ENCODE results near the gene KRTAP26-1. TPM values are rescaled to one million over a fixed set of nuclear protein-coding genes. Genes with fewer than 3 reads are reported as not detected.

Gene KRTAP26-1
- total RNA-seq, 1 donor from 2014 or later = not detected

GRCh38 chr21:30282850-30283249, 37.3 kb downstream of the KRTAP26-1 start, which contains the start of gene KRTAP24-1:
KRTAP24-1 (minus strand) TSS chr21:30282950; CDS start chr21:30282932, 18 bp downstream.
- no peak for DNase-seq (ENCODE audit: low spot score)
- H3K27ac Mint-ChIP-seq (ENCODE audit: unreplicated experiment) = no peak within 1 kb of the TSS
- peaks cover 11% of the 10 kb centered on the region for H3K27me3 Mint-ChIP-seq (ENCODE audit: low read depth)
- no peaks in the 10 kb centered on the region for H3K36me3 Mint-ChIP-seq (ENCODE audit: low read depth)
- peaks cover 5% of the 10 kb centered on the region for H3K9me3 Mint-ChIP-seq (ENCODE audit: low read depth)
- no peaks in the 10 kb centered on the region for H3K4me1 Mint-ChIP-seq (ENCODE audit: low read depth)
- no peak within 1 kb of the TSS for H3K4me3 Mint-ChIP-seq (ENCODE audit: unreplicated experiment)
- no peak for TF ChIP-seq CTCF (IDR thresholded peaks at IDR 0.05)

GRCh38 chr21:30271611-30272010, 48.5 kb downstream of the KRTAP26-1 start:
- H3K27me3 Mint-ChIP-seq (ENCODE audit: low read depth) = no peaks in the 10 kb centered on the region
- no peak overlapping the region for H3K4me3 Mint-ChIP-seq (ENCODE audit: unreplicated experiment)
- H3K36me3 Mint-ChIP-seq (ENCODE audit: low read depth) = no peaks in the 10 kb centered on the region
- no peak for TF ChIP-seq CTCF (IDR thresholded peaks at IDR 0.05)
- DNase-seq (ENCODE audit: low spot score) = no peak
- no peak overlapping the region for H3K27ac Mint-ChIP-seq (ENCODE audit: unreplicated experiment)
- peaks cover 4% of the 10 kb centered on the region for H3K9me3 Mint-ChIP-seq (ENCODE audit: low read depth)
- no peaks in the 10 kb centered on the region for H3K4me1 Mint-ChIP-seq (ENCODE audit: low read depth)

- Mint-ChIP-seq H3K4me1 (ENCODE audit: low read depth) (no peaks in the 10 kb centered on the region), H3K4me3 (ENCODE audit: unreplicated experiment) (no peak overlapping the region), H3K27me3 (ENCODE audit: low read depth) (no peaks in the 10 kb centered on the region), H3K9me3 (ENCODE audit: low read depth) (peaks cover 9% of the 10 kb centered on the region), H3K27ac (ENCODE audit: unreplicated experiment) (no peak overlapping the region), H3K36me3 (ENCODE audit: low read depth) (no peaks in the 10 kb centered on the region)
- no peak for TF ChIP-seq CTCF (IDR thresholded peaks at IDR 0.05)
- no peak for DNase-seq (ENCODE audit: low spot score)
Observed at GRCh38 chr21:30271156-30271555, 49.0 kb downstream of the KRTAP26-1 start.

GRCh38 chr21:30269803-30270530, 50.1 kb downstream of the KRTAP26-1 start:
- no peaks in the 10 kb centered on the region for H3K4me1 Mint-ChIP-seq (ENCODE audit: low read depth)
- DNase-seq (ENCODE audit: low spot score) = no peak
- peaks cover 14% of the 10 kb centered on the region for H3K9me3 Mint-ChIP-seq (ENCODE audit: low read depth)
- TF ChIP-seq CTCF (IDR thresholded peaks at IDR 0.05) = no peak
- H3K27ac Mint-ChIP-seq (ENCODE audit: unreplicated experiment) = no peak overlapping the region
- no peaks in the 10 kb centered on the region for H3K36me3 Mint-ChIP-seq (ENCODE audit: low read depth)
- H3K27me3 Mint-ChIP-seq (ENCODE audit: low read depth) = no peaks in the 10 kb centered on the region
- no peak overlapping the region for H3K4me3 Mint-ChIP-seq (ENCODE audit: unreplicated experiment)

Other genes starting within 250 kb of the KRTAP26-1 start
- not detected in 3 replicates for gene CLDN17, start 153.5 kb downstream of the KRTAP26-1 start, total RNA-seq
- not detected in 3 replicates for gene CLDN8, start 104.2 kb downstream of the KRTAP26-1 start, total RNA-seq
- gene KRTAP24-1, start 37.4 kb downstream of the KRTAP26-1 start, total RNA-seq = not detected in 3 replicates
- gene KRTAP25-1, start 30.8 kb downstream of the KRTAP26-1 start, total RNA-seq = not detected in 3 replicates
- gene KRTAP27-1, start 17.4 kb upstream of the KRTAP26-1 start, total RNA-seq = not detected in 3 replicates
- gene KRTAP23-1, start 28.3 kb upstream of the KRTAP26-1 start, total RNA-seq = not detected in 3 replicates
- gene KRTAP13-2, start 52.0 kb upstream of the KRTAP26-1 start, total RNA-seq = not detected in 3 replicates
- not detected in 3 replicates for gene KRTAP13-1, start 75.7 kb upstream of the KRTAP26-1 start, total RNA-seq
- gene KRTAP13-3, start 105.6 kb upstream of the KRTAP26-1 start, total RNA-seq = not detected in 3 replicates
- not detected in 3 replicates for gene KRTAP13-4, start 109.9 kb upstream of the KRTAP26-1 start, total RNA-seq
- gene KRTAP15-1, start 120.0 kb upstream of the KRTAP26-1 start, total RNA-seq = not detected in 3 replicates
- gene KRTAP19-1, start 160.1 kb upstream of the KRTAP26-1 start, total RNA-seq = not detected in 3 replicates
- gene KRTAP19-2, start 167.1 kb upstream of the KRTAP26-1 start, total RNA-seq = not detected in 3 replicates
- not detected in 3 replicates for gene KRTAP19-3, start 171.7 kb upstream of the KRTAP26-1 start, total RNA-seq
- not detected in 3 replicates for gene KRTAP19-4, start 176.8 kb upstream of the KRTAP26-1 start, total RNA-seq
- gene KRTAP19-5, start 181.8 kb upstream of the KRTAP26-1 start, total RNA-seq = not detected in 3 replicates
- gene KRTAP19-6, start 221.5 kb upstream of the KRTAP26-1 start, total RNA-seq = not detected in 3 replicates
- gene KRTAP19-7, start 241.0 kb upstream of the KRTAP26-1 start, total RNA-seq = not detected in 3 replicates

Measured in chondrocyte (in vitro differentiated cells).